ENCODE results near the gene LIPG.

LIPG gene

GRCh38 chr18:49648326-49648725 lies 86.5 kb downstream of the LIPG start:
- ATAC-seq: no peak; the same call in 2 of the 3 replicates
- no peak for TF ChIP-seq ESRRG (CRISPR knock-in tag; IDR thresholded peaks at IDR 0.05)
- no peak for TF ChIP-seq ZC3H10 (CRISPR knock-in tag; IDR thresholded peaks at IDR 0.05)
- TF ChIP-seq ARNTL (CRISPR knock-in tag; IDR thresholded peaks at IDR 0.05; ENCODE audit: borderline replicate concordance, low read depth): no peak
- no peak for TF ChIP-seq CSDC2 (CRISPR knock-in tag; IDR thresholded peaks at IDR 0.05)
- TF ChIP-seq ZNF8 (CRISPR knock-in tag; IDR thresholded peaks at IDR 0.05): no peak
- TF ChIP-seq ZFP3 (CRISPR knock-in tag; IDR thresholded peaks at IDR 0.05): no peak
- TF ChIP-seq RARB (CRISPR knock-in tag; IDR thresholded peaks at IDR 0.05): no peak
- no peak for TF ChIP-seq GLIS3 (CRISPR knock-in tag; IDR thresholded peaks at IDR 0.05)
- no peak for TF ChIP-seq POU6F1 (CRISPR knock-in tag; IDR thresholded peaks at IDR 0.05; ENCODE audit: borderline replicate concordance, low read depth)
- TF ChIP-seq OSR1 (CRISPR knock-in tag; IDR thresholded peaks at IDR 0.05): no peak
- no peak for TF ChIP-seq TSHZ2 (CRISPR knock-in tag; IDR thresholded peaks at IDR 0.05)
- TF ChIP-seq SNAI2 (CRISPR knock-in tag; IDR thresholded peaks at IDR 0.05): no peak
- no peak for TF ChIP-seq ZNF565 (CRISPR knock-in tag; conservative IDR thresholded peaks at IDR 0.05; ENCODE audit: low read depth)
- no peak for TF ChIP-seq CREB5 (CRISPR knock-in tag; IDR thresholded peaks at IDR 0.05; ENCODE audit: low read depth)
- TF ChIP-seq ZNF70 (CRISPR knock-in tag; IDR thresholded peaks at IDR 0.05): no peak
- no peak for TF ChIP-seq ISL1 (CRISPR knock-in tag; IDR thresholded peaks at IDR 0.05)

All from SK-N-SH treated with all-trans-retinoic acid at 6 μM for 48 hours (cell line).